ENCODE data around the gene OLFML3.

The OLFML3 gene

GRCh38 chr1:113931451-113931851, 47.8 kb upstream of the OLFML3 start:
- peak overlapping the region; percentile 80 for H3K9ac ChIP-seq (ENCODE audit: low read depth, low read length, poor library complexity, severe bottlenecking)
- no peak for TF ChIP-seq EZH2phosphoT487 (IDR thresholded peaks at IDR 0.05; ENCODE audit: borderline replicate concordance)
- TF ChIP-seq, protein P1, sequence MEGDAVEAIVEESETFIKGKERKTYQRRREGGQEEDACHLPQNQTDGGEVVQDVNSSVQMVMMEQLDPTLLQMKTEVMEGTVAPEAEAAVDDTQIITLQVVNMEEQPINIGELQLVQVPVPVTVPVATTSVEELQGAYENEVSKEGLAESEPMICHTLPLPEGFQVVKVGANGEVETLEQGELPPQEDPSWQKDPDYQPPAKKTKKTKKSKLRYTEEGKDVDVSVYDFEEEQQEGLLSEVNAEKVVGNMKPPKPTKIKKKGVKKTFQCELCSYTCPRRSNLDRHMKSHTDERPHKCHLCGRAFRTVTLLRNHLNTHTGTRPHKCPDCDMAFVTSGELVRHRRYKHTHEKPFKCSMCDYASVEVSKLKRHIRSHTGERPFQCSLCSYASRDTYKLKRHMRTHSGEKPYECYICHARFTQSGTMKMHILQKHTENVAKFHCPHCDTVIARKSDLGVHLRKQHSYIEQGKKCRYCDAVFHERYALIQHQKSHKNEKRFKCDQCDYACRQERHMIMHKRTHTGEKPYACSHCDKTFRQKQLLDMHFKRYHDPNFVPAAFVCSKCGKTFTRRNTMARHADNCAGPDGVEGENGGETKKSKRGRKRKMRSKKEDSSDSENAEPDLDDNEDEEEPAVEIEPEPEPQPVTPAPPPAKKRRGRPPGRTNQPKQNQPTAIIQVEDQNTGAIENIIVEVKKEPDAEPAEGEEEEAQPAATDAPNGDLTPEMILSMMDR (conservative IDR thresholded peaks at IDR 0.05; ENCODE audit: low read length) = no peak
- H3K9me2 ChIP-seq (replicated peaks; ENCODE audit: low read depth, low read length) = no peaks in the 10 kb centered on the region
- peaks cover 67% of the 10 kb centered on the region for H3K79me2 ChIP-seq (ENCODE audit: insufficient read depth, low read length)
- peak overlapping the region; percentile 79 for H3K4me3 ChIP-seq (ENCODE audit: low read length, poor library complexity, severe bottlenecking)
- no peaks in the 10 kb centered on the region for H3K36me3 ChIP-seq (ENCODE audit: insufficient read depth, low read length)
- peaks cover 65% of the 10 kb centered on the region for H4K20me1 ChIP-seq (ENCODE audit: insufficient read depth, low read length, poor library complexity, severe bottlenecking)
- peaks cover 60% of the 10 kb centered on the region for H3K4me1 ChIP-seq (ENCODE audit: insufficient read depth, low read length, poor library complexity, severe bottlenecking)
- H2AFZ ChIP-seq (ENCODE audit: low read length) = no peak overlapping the region
- H3K4me2 ChIP-seq (ENCODE audit: low read depth, low read length, poor library complexity, severe bottlenecking) = peak overlapping the region; percentile 100
- no peaks in the 10 kb centered on the region for H3K9me3 ChIP-seq (ENCODE audit: insufficient read depth, low read depth, low read length)
- H3K27me3 ChIP-seq (ENCODE audit: insufficient read depth, low read length, poor library complexity, severe bottlenecking) = no peaks in the 10 kb centered on the region
- peaks cover 13% of the 10 kb centered on the region; the same call in 1 of the 2 replicates for H3F3A ChIP-seq (ENCODE audit: low read depth)

DNA sequence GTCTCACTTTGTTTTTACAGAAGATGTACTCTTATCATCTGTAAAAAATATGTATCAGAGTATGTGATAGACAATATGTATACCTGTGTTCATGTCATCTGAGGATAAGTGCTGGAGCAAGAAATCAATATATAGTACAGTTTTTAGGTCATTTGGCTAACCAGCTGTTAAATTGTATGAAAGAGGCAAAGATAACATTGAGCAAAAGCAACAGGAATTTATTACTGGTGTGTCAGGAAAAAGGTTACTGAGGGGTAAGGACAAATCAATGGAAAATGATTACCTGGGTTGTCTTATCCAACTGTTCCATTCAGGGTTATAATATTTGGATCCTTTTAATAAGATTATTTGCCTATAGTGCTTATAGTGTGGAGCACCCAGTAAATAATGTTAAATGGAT, 45.3 kb upstream of the OLFML3 start:
- peak overlapping the region; percentile 79 for H3K4me3 ChIP-seq (ENCODE audit: low read length, poor library complexity, severe bottlenecking)
- TF ChIP-seq, protein P1 (conservative IDR thresholded peaks at IDR 0.05; ENCODE audit: low read length) = no peak
- no peak for TF ChIP-seq EZH2phosphoT487 (IDR thresholded peaks at IDR 0.05; ENCODE audit: borderline replicate concordance)

GRCh38 chr1:113934511-113935055, 44.7 kb upstream of the OLFML3 start:
- no peak overlapping the region for H2AFZ ChIP-seq (ENCODE audit: low read length)
- peak overlapping the region; percentile 80 for H3K9ac ChIP-seq (ENCODE audit: low read depth, low read length, poor library complexity, severe bottlenecking)
- no peaks in the 10 kb centered on the region for H3K9me2 ChIP-seq (replicated peaks; ENCODE audit: low read depth, low read length)
- no peaks in the 10 kb centered on the region for H3K9me3 ChIP-seq (ENCODE audit: insufficient read depth, low read depth, low read length)
- TF ChIP-seq, protein P1 (conservative IDR thresholded peaks at IDR 0.05; ENCODE audit: low read length) = no peak
- TF ChIP-seq EZH2phosphoT487 (IDR thresholded peaks at IDR 0.05; ENCODE audit: borderline replicate concordance) = no peak
- H3K4me1 ChIP-seq (ENCODE audit: insufficient read depth, low read length, poor library complexity, severe bottlenecking) = peaks cover 79% of the 10 kb centered on the region
- H3K4me2 ChIP-seq (ENCODE audit: low read depth, low read length, poor library complexity, severe bottlenecking) = peak overlapping the region; percentile 100
- H3K27me3 ChIP-seq (ENCODE audit: insufficient read depth, low read length, poor library complexity, severe bottlenecking) = no peaks in the 10 kb centered on the region
- peak overlapping the region; percentile 79 for H3K4me3 ChIP-seq (ENCODE audit: low read length, poor library complexity, severe bottlenecking)
- H4K20me1 ChIP-seq (ENCODE audit: insufficient read depth, low read length, poor library complexity, severe bottlenecking) = peaks cover 95% of the 10 kb centered on the region
- H3K79me2 ChIP-seq (ENCODE audit: insufficient read depth, low read length) = peaks cover 98% of the 10 kb centered on the region
- peaks cover 13% of the 10 kb centered on the region; the same call in 1 of the 2 replicates for H3F3A ChIP-seq (ENCODE audit: low read depth)
- H3K36me3 ChIP-seq (ENCODE audit: insufficient read depth, low read length) = no peaks in the 10 kb centered on the region; the same call in 1 of the 2 replicates

More for the DNA sequence above, 45.3 kb upstream of the OLFML3 start:
- peaks cover 93% of the 10 kb centered on the region for H3K79me2 ChIP-seq (ENCODE audit: insufficient read depth, low read length)
- H3K27me3 ChIP-seq (ENCODE audit: insufficient read depth, low read length, poor library complexity, severe bottlenecking) = no peaks in the 10 kb centered on the region
- H2AFZ ChIP-seq (ENCODE audit: low read length) = no peak overlapping the region
- no peaks in the 10 kb centered on the region for H3K9me2 ChIP-seq (replicated peaks; ENCODE audit: low read depth, low read length)
- no peaks in the 10 kb centered on the region for H3K36me3 ChIP-seq (ENCODE audit: insufficient read depth, low read length)
- H3K9ac ChIP-seq (ENCODE audit: low read depth, low read length, poor library complexity, severe bottlenecking) = peak overlapping the region; percentile 80
- peaks cover 89% of the 10 kb centered on the region for H4K20me1 ChIP-seq (ENCODE audit: insufficient read depth, low read length, poor library complexity, severe bottlenecking)
- H3K4me2 ChIP-seq (ENCODE audit: low read depth, low read length, poor library complexity, severe bottlenecking) = peak overlapping the region; percentile 100
- peaks cover 13% of the 10 kb centered on the region; the same call in 1 of the 2 replicates for H3F3A ChIP-seq (ENCODE audit: low read depth)
- no peaks in the 10 kb centered on the region for H3K9me3 ChIP-seq (ENCODE audit: insufficient read depth, low read depth, low read length)
- H3K4me1 ChIP-seq (ENCODE audit: insufficient read depth, low read length, poor library complexity, severe bottlenecking) = peaks cover 73% of the 10 kb centered on the region

Measured in Loucy (cell line).